Cerebellar cortex (tissue), 1 donor: ENCODE results near the gene TYW3.

Source experiments
- DNase-seq: peaks from one replicate; pipeline ENCODE4 v3.0.0-alpha.2; 2015; ENCODE audit warnings: low spot score

The TYW3 gene, protein sequence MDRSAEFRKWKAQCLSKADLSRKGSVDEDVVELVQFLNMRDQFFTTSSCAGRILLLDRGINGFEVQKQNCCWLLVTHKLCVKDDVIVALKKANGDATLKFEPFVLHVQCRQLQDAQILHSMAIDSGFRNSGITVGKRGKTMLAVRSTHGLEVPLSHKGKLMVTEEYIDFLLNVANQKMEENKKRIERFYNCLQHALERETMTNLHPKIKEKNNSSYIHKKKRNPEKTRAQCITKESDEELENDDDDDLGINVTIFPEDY

DNA sequence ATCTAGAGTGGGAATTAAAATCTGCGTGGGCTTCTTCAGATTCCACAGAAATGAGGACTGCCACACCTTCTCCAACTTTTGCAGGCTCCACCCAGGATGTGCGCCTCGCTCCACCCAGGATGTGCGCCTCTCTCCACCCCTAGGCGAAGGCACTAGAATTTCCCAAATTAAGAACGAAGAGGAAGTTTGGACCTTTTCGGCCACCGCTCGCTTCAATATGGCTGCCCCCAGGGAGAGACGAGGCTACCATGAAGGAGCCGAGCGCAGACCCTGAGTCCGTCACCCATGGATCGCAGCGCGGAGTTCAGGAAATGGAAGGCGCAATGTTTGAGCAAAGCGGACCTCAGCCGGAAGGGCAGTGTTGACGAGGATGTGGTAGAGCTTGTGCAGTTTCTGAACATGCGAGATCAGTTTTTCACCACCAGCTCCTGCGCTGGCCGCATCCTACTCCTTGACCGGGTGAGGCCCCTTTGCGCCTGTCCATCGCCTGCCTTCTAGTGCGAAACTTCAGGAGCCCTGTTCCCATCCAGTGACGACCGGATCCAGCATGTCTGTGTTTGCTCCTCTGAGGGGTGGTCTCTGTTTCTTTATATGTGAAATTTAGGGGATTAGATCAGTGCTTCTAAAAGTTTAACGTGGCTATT lies at the start of gene TYW3, which contains the start of gene CRYZ:
TSS of gene TYW3 (plus strand) at position 193 of the 644 bp plus-strand sequence. CDS start at position 286, 93 bp downstream.
TSS of gene CRYZ (minus strand) at position 91 of the 644 bp plus-strand sequence. CDS start 8,229 bp downstream, outside the sequence.
- peak; percentile 97 for DNase-seq

DNA sequence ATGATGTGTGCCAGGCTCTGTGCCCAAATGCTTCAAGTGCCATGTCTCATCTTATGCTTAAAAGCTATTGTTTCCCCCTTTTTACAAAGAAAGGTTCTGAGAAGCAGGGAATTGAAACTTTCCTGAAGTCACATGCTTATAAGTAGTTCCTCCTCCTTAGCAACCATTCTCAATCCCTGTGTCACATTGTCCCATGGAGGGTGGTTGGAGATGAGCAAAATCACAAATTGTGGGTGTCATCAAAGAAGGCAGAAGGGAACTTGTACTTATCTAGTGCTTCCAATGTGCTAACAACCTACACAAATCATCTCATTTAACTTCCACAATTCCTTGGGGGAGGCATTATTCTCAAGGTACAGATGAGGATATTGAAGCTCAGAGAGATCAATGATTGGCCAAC lies 49.3 kb upstream of the TYW3 start:
- DNase-seq: no peak

DNA sequence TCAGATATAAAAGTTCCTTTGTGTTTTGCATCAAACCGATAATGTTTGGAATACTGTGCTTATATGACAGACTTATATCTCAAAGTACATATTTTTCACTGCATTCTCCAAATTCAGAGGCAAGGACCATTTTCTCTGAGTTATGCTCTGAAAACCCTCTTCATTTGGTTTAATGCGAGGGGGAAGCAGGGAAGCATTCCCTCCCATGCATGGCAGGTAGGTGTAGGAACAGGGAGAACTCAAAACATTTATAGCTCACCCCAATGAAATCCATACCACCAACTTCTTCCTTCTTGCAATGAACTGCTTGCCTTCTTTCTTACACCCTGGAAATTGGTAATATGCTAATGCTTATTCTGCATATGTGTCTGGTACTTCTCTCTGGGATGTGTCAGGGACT lies 48.7 kb upstream of the TYW3 start:
- DNase-seq: no peak

DNA sequence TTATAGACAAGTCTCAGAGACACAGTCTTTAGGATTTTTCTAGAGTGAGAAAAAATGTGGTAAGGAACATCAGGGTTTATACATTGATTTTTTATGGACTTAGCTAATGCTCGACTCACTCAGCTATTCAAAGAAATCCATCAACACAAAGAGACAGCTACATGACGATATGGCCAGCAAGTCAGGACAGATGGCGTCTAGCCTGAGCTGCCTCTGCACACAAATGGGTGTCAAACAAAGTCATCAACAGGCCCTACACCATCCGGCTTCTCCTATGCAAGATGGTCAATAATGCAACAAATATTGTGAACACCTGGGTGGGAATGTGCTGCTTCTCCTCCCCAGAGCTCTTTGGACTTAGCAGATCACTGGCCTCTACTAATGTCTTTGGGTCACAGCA lies 46.0 kb upstream of the TYW3 start:
- no peak for DNase-seq

DNA sequence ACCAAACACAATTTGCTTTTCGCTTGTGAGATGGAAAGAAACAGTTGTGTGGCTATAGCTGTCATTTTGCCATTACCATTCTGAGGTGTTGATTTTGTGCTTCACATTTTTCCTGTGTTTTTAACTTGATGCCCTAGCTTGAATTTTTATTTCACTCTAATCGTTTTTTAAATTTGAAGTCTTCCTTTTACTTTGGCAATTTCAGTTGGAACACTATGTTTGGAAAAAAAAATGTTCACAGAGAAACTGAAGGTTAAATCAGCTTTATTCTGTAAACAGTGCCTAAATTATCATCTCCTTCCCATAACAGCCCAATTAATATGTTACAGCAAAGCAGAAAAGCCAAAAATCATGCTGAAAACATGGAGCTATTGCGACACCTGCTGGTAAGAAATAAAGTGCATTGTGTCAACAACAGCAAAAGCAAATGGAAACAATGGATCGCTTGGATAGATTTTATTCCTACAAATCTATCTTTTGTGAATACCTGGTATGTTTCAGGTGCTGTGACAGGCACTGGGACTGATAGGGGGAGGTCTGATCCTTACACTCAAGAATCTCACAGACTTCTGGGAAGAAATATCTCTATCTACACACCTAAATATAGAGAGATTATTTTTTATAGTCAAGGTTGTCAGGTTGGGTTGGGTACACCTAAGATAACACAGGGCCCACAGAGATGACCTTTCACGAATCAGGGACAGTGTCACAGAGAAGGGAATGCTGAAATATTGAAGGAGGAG lies 43.2 kb upstream of the TYW3 start:
- DNase-seq: peak; percentile 88

DNA sequence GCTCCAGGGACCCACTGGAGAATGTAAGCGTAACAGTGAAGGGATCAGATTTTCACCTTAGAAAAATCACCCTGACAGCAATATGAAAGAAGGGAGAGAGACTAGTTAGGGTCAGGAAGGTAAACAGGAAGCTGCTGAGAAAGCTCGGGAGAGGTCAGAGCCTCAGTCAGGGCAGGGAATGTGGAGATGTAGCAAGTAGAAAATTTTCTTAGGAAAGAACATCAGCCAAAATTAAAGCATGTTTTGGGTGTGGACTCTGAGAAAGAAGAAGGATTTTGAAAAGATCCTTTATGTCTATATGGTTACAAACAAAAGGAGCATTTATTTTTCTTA lies 42.6 kb upstream of the TYW3 start:
- no peak for DNase-seq

DNA sequence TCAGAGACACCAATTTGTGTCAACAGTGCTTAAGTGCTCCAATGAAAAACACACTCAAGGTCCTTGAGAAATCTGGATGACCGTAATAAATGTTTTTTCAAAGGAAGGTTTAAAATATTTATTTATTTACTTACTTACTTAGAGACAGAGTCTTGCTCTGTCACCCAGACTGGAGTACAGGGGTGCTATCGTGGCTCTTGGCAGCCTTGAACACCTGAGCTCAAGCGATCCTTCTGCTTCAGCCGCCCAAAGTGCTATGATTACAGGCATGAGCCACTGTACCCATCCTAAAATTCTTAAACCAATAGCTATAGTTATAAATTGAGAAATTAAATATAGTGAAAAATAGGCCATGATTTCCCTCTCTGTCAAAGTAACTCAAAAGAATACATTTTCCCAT lies 42.0 kb upstream of the TYW3 start:
- no peak for DNase-seq

DNA sequence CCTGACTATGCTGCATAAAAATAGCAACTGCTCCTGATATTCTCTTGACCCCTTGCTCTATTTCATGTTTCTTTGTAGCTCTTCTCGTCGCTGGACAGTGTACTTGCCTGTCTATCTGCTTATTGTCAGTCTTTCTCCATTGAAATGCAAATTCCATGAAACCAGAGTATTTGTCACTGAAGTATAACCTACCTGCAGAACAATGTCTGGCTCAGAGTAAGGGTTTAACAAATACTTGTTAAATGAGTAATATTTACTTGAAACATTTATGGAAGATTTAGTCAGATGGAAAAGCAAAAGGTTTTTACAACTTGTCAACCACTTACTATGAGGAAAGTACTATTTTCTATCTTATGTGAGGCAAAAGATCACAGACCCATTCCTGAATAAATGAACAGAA lies 39.5 kb upstream of the TYW3 start:
- no peak for DNase-seq

DNA sequence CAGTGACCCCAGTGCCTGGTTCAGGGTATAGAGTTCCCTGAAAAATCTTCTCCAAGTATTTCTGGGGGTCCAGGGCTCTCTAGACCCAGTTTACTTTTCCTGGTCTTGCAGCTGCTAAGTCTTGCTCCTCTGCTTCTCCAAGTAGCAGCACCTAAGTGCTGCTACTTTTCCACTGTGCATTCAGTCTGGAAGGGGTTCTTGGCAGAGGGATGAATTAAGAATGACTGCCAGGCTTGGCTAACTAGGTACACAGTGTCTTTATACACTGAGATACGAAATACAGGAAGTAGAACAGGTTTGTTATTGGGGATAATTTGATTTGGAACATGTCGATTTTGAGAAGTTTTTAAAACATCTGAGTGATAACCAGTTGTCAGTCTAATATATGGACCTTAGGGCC lies 35.1 kb upstream of the TYW3 start:
- DNase-seq: no peak

DNA sequence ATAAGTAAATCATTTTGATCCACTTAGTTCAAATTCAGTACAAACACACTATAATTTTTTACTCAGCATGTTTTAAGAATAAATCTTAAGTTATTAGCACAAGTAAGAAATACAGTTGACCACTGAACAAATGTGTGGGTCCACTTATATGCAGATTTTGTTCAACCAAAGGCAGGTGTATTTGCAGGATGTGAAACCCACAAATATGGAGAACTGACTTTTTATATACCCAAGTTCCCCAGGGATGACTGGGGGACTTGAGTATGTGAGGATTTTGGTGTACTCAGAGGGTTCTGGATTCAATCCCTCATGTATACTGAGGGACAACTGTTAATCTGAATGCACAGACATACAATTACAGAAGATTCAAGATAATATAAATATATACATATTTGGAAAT lies 33.6 kb upstream of the TYW3 start:
- DNase-seq: no peak

DNA sequence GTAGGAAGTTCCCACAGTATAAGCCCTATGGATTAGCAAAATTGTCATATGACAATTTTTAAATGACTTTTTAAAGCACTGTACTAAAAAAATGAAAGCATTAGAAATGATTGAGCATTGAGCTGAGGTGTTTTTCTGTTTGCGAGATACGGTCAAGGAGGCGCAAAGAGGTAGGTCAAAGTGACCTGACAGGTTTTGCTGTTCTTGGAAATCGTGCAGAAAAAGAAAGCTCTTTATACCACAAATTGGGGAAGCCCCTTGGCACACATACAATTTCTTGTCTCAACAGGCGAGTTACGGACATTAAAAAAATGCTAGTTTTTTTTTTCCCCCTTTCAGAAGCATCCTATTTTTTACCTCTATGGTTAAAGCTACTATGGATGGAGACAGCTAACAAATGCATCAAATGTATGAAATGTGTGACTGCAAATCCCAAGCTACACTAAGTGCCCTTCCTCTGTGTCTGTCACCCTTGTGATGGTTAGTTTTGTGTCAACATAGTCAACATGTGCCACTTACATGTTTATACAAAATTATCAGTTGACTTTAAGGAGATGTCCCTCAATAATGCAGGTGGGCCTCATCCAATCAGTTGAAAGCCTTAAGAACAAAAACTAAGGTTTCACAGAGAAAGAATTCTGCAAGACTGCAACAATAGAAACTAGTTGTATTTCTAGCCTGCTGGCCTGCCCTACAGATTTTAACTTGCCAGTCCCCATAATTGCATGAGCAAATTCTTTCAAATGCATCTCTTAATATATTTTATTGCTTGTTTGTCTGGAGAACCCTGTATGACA lies 29.4 kb upstream of the TYW3 start:
- DNase-seq: no peak

DNA sequence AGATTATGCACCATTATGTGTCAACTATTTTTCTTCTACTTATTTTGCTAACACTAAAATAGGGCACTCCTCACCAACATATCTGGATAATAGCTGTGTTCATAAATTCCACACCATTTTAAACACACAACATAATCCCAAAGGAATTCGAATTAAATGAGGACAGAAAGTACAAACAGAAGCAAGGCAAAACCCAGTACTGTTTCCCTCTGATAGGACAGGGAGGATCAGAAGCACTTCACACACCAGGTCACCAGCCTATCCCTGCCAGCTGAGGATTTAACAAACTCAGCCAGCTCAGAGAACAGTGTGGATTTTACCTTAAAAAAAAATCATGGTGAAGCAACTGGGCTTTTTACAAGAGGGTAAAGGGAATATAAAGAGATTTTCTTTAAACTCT lies 20.1 kb upstream of the TYW3 start:
- DNase-seq: no peak

DNA sequence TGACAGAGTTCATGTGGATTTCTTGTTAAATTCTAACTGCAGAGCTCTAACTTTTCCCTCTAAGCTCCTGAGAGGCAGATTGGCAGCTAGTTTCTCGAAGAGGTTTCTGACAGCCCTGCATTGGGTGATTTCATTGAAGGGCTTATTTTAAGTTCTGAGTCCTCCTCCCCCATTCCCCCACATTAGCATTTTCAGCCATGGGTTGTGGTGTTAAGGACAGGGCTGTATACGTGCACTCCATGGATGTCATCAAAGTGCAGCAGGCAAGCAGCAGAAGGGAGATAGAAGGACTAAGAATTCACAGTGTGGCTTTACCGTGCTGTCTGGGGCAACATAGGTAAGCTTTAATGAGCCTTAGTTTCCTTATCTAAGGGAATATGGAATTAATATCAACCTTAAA lies 19.1 kb upstream of the TYW3 start:
- DNase-seq: no peak

DNA sequence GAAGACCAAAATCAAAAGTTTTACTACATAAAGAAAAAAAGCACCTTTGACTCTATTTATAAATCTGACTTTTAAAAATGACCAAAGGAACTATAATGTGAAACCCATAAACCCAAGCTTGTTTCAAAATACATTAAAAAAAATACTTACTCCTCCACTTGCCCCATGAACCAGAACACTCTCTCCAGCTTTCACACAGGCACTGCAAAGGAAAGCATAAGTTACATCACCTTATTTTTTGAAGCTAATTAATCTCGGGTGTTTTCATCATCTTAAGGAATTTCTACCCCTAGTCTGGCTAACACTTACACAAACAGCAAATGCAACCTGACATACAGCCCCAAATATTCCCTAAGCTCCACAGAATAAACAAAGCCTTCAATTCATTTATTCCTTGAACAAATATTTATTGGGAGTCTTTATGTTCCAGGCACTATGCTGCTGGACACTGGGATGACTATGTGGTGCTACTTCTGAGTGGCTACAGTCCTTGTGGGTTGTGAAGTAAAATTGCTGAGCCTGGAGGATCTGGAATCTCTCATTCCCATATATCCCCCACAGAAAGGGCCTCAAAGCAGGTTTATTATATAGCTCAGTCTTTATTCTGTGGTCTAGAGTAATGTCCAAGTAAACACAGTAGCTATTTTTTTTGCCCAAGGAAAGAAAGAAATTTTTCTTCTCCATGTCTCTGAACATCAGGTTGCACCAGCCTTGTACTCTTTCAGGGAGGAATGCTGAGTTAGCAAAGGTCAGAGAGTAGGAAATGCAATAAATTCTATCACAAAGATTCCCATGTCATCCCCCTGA lies 18.3 kb upstream of the TYW3 start:
- DNase-seq: no peak

DNA sequence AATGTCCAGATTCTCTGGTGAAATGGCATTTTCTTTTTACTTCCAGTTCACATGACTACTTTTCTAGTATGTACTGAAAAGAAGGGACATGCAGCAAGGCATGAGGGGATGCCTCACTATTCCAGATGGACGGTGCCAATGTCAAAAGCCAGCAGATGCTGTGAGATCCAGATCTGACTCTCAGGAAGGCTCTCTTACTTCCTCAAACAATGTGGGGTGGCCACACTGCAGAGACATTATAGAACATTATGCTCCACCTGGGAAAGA lies 17.8 kb upstream of the TYW3 start:
- DNase-seq: no peak

DNA sequence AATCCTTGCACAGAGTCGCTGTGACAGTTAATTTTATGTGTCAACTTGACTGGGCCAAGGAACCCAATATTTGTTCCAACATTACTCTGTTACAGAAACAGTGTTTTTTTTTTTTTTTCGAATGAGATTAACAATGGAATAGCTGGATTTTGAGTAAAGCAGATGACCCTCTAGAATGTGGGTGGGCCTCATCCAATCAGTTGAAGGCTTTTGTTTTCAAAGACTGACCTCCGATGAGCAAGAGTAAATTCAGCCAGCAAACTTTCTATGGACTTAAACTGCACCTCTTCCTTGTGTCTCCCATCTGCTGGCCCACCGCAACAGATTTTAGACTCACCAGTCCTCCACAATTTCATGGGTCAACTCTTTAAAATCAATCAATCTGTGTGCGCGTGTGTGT lies 17.1 kb upstream of the TYW3 start:
- DNase-seq: no peak

DNA sequence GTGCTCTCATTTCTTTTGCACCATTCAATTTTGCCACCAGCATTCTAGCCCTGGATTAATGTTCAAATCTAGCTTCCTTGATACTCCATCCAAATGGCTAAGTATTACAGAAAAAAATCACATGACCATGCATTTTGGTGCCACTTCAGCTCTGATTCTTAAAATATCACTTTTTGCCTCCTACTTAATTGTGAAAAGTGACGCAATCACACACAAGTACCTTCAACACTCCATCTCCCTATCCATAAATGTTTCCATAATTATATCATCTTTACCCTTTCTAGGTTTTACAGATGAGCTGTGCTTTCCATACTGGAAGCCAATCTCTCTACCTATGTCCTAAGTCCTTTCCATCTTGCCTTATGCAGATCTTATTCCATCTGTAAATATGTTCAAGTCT lies 16.1 kb upstream of the TYW3 start:
- DNase-seq: no peak

DNA sequence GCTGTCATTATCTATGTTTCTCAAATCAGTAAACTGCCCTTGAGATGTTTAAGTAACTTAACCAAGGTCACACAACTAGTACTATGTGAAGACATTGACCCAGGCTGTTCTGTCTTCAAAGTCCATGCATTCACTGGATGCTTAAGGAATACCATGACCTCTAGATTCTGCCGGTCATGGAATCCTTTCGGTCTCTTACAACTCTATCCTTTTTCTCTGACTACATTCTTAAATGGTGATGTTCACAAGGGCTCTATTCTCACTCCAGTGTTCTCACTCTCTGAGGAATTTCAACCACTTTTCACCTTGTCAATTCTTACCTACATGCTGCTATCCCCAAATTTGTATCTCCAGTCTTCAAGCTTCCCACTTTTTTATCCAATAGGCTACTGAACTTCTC lies 15.3 kb upstream of the TYW3 start:
- no peak for DNase-seq

DNA sequence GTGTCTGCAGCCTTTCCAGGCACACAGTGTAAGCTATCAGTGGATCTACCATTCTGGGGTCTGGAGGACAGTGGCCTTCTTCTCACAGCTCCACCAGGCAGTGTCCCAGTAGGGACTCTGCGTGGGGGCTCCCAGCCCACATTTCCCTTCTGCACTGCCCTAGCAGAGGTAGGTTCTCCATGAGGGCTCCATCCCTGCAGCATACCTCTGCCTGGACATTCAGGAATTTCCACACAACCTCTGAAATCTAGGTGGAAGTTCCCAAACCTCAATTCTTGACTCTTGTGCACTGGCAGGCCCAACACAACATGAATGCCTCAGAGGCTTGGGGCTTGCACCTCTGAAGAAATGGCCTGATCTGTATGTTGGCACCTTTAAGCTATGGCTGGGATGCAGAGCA lies 6.9 kb upstream of the TYW3 start:
- no peak for DNase-seq

DNA sequence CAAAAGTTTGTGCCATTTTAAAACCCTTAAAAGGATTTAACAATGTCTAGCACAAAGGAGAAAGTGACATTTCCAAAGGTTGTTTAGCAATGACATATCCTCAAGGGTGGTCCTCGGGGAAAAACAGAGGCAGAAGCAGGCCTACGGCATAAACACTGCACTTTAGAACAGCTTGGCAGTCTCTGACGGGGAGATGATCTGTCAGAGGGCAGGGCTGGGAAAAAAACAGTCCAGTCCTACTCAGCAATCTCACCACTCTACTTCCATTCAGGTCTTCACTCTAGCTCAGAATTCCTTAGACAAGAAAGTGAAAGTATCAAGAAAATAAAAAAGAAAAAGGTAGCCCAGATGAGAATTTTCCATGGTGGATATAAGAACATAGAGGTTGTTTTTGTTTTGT lies 4.2 kb upstream of the TYW3 start:
- no peak for DNase-seq

DNA sequence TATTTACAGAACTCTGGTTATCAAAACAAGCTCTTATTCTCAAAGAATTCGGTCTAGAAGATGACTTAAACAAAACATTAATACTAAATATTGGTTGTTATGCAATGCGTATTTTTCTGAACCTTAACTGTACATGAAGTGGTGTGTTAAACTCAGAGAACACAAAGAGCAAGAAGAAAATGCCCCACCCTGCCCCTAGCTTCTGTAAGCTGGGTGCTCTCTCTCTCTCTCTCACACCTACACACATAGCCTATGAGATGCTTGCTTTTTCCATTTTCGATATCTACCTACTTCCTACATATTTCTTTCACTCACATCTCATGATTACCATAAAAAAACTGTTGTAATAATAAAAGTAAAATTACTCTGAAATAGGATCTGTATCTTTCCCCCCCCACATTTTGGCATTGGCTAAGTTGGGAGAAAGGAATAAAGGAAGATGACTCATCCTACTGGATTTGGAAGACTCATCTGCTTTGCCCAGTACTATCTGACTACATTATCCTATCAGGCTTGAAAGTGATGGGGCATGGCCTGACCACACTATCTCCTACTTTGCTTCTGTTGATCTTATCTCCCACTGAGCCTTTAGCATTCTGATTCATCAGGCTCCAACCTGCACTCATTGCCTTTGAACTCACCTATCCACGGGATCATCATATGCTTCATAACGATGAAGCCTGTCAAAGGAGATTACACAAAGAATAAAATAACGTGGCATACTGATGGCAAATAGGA lies 3.0 kb upstream of the TYW3 start:
- DNase-seq: no peak
